ENCODE measurements around the gene DDX27. TPM values are rescaled to one million over a fixed set of nuclear protein-coding genes. Genes with fewer than 3 reads are reported as not detected.

Gene DDX27
- polyA plus RNA-seq, 1 of the 3 experiments (the other 2 are of a cell fraction): 51.9 TPM

GRCh38 chr20:49259284-49259683, 40.1 kb downstream of the DDX27 start:
- no peaks in the 10 kb centered on the region for H3K27me3 ChIP-seq (ENCODE audit: insufficient read depth)
- no peaks in the 10 kb centered on the region for H3K9me3 ChIP-seq
- peaks cover 34% of the 10 kb centered on the region for H3K79me2 ChIP-seq (ENCODE audit: insufficient read depth)
- H3K4me3 ChIP-seq (ENCODE audit: low read depth in 2 of 2, low read length in 1 of 2): no peak overlapping the region
- TF ChIP-seq FOSL2 (IDR thresholded peaks at IDR 0.05; ENCODE audit: borderline replicate concordance, low read depth) (no peak), RXRA (IDR thresholded peaks at IDR 0.05; ENCODE audit: borderline replicate concordance, low read depth) (no peak), TEAD4 (IDR thresholded peaks at IDR 0.05; ENCODE audit: borderline replicate concordance, insufficient read depth) (no peak), FOXM1 (IDR thresholded peaks at IDR 0.05; ENCODE audit: low read depth) (no peak), JUND (IDR thresholded peaks at IDR 0.05) (no peak), CHD2 (IDR thresholded peaks at IDR 0.05; ENCODE audit: low read length, partially characterized antibody) (no peak), USF1 (IDR thresholded peaks at IDR 0.05; ENCODE audit: borderline replicate concordance, low read depth) (no peak), EP300 (IDR thresholded peaks at IDR 0.05; ENCODE audit: borderline replicate concordance in 1 of 2, low read depth in 1 of 2, low read length in 1 of 2) (no peak), POLR2AphosphoS5 (IDR thresholded peaks at IDR 0.05; ENCODE audit: low read depth, low read length) (no peak), USF2 (IDR thresholded peaks at IDR 0.05; ENCODE audit: borderline replicate concordance, low read depth, low read length) (no peak), SIN3A (IDR thresholded peaks at IDR 0.05; ENCODE audit: borderline replicate concordance, low read depth, low read length) (no peak), SMC3 (IDR thresholded peaks at IDR 0.05; ENCODE audit: low read depth, low read length) (no peak), ELF1 (IDR thresholded peaks at IDR 0.05) (no peak), ZBTB33 (IDR thresholded peaks at IDR 0.05; ENCODE audit: borderline replicate concordance, low read depth) (no peak), EZH2phosphoT487 (IDR thresholded peaks at IDR 0.05; ENCODE audit: borderline replicate concordance, low read depth) (no peak), RAD21 (IDR thresholded peaks at IDR 0.05; ENCODE audit: low read length) (no peak), PBX3 (IDR thresholded peaks at IDR 0.05) (no peak), TAF1 (IDR thresholded peaks at IDR 0.05; ENCODE audit: borderline replicate concordance, low read depth, low read length) (no peak), CTCF (IDR thresholded peaks at IDR 0.05) (no peak)
- H4K20me1 ChIP-seq (ENCODE audit: insufficient read depth): peaks cover 19% of the 10 kb centered on the region
- peaks cover 10% of the 10 kb centered on the region for H3F3A ChIP-seq (replicated peaks; ENCODE audit: insufficient read depth)
- no peak overlapping the region for H3K9ac ChIP-seq
- H3K9me2 ChIP-seq: no peaks in the 10 kb centered on the region
- peaks cover 62 to 75% of the 10 kb centered on the region in 2 experiments for H3K36me3 ChIP-seq (replicated peaks in 1 of 2; ENCODE audit: control insufficient read depth in 1 of 2, insufficient read depth in 2 of 2, low read length in 1 of 2)
- no peak overlapping the region for H3K4me2 ChIP-seq
- H3K27ac ChIP-seq (ENCODE audit: low read depth in 2 of 2, low read length in 1 of 2): no peak overlapping the region
- no peaks in the 10 kb centered on the region for H3K4me1 ChIP-seq (ENCODE audit: control insufficient read depth in 1 of 2, insufficient read depth in 2 of 2, low read depth in 1 of 2, low read length in 1 of 2)
- no peak for DNase-seq
- CTCF ChIA-PET: no interaction called here
- POLR2A ChIA-PET: no interaction called here
- H2AFZ ChIP-seq (ENCODE audit: low read depth): no peak overlapping the region
- 74% methylated on average over 4 of the region's 4 CpGs for WGBS (ENCODE audit: low lambda C conversion rate)
